ENCODE measurements around the gene SAPCD2. TPM values are rescaled to one million over a fixed set of nuclear protein-coding genes. Genes with fewer than 3 reads are reported as not detected.

SAPCD2 gene
- total RNA-seq, 4 donors from 2014 or later = 0.27 to 1.0 (median 0.72) TPM

- no peaks in the 10 kb centered on the region for H3K27me3 ChIP-seq
- no peak for TF ChIP-seq POLR2A (IDR thresholded peaks at IDR 0.05)
- TF ChIP-seq CTCF (IDR thresholded peaks at IDR 0.05) = no peak
- no peak for DNase-seq
- 87 to 92% methylated on average over 6 to 7 of the region's 9 CpGs for WGBS, 2 donors
- H3K27ac ChIP-seq = no peak overlapping the region
- no peaks in the 10 kb centered on the region for H3K9me3 ChIP-seq
- H3K4me1 ChIP-seq = peaks cover 10 to 20% of the 10 kb centered on the region in 2 donors
- H3K36me3 ChIP-seq = peaks cover 0 to 8% of the 10 kb centered on the region in 2 donors
- no peak overlapping the region for H3K4me3 ChIP-seq (replicated peaks in 1 of 3)
- intact Hi-C loops (cut with DNase I) = loop anchor here (10.0 kb wide), 1 partner anchor 194 kb away; the partner anchor contains the start of genes AJM1 and PHPT1
Observed at GRCh38 chr9:137038916-137039315, 31.4 kb downstream of the SAPCD2 start.

- intact Hi-C loops (cut with DNase I) = loop anchor here (10.0 kb wide), 1 partner anchor 193 kb away; the partner anchor contains the start of genes AJM1 and PHPT1
- 93 to 95% methylated on average over 10 of the region's 10 CpGs for WGBS, 2 donors
- DNase-seq = no peak
- no peak overlapping the region for H3K27ac ChIP-seq
- H3K9me3 ChIP-seq = no peaks in the 10 kb centered on the region
- H3K27me3 ChIP-seq = no peaks in the 10 kb centered on the region
- peaks cover 10 to 20% of the 10 kb centered on the region in 2 donors for H3K4me1 ChIP-seq
- TF ChIP-seq POLR2A (IDR thresholded peaks at IDR 0.05) (no peak), CTCF (IDR thresholded peaks at IDR 0.05) (no peak)
- H3K36me3 ChIP-seq = peaks cover 0 to 8% of the 10 kb centered on the region in 2 donors
- no peak overlapping the region for H3K4me3 ChIP-seq (replicated peaks in 1 of 3)
Observed at GRCh38 chr9:137037483-137037882, 32.9 kb downstream of the SAPCD2 start.

- no peaks in the 10 kb centered on the region for H3K9me3 ChIP-seq
- H3K36me3 ChIP-seq = peaks cover 0 to 8% of the 10 kb centered on the region in 2 donors
- TF ChIP-seq CTCF (IDR thresholded peaks at IDR 0.05) = no peak
- no peak for TF ChIP-seq POLR2A (IDR thresholded peaks at IDR 0.05)
- H3K27me3 ChIP-seq = no peaks in the 10 kb centered on the region
- H3K4me3 ChIP-seq (replicated peaks in 1 of 3) = no peak overlapping the region
- no peak for DNase-seq
- H3K27ac ChIP-seq = no peak overlapping the region
- intact Hi-C loops (cut with DNase I) = loop anchor here (10.0 kb wide), 1 partner anchor 192 kb away; the partner anchor contains the start of genes AJM1 and PHPT1
- H3K4me1 ChIP-seq = peaks cover 10 to 20% of the 10 kb centered on the region in 2 donors
- whole genome bisulfite sequencing, 2 donors = 66 to 79% methylated on average over 8 to 13 of the region's 13 CpGs
Observed at GRCh38 chr9:137037035-137037434, 33.3 kb downstream of the SAPCD2 start.

- TF ChIP-seq POLR2A (IDR thresholded peaks at IDR 0.05) = no peak
- TF ChIP-seq CTCF (IDR thresholded peaks at IDR 0.05) = no peak
- intact Hi-C loops (cut with DNase I) = loop anchor here (10.0 kb wide), 1 partner anchor 191 kb away; the partner anchor contains the start of genes AJM1 and PHPT1
- DNase-seq = peak; percentile 37
- Histone ChIP-seq H3K27me3 (no peaks in the 10 kb centered on the region), H3K27ac (no peak overlapping the region), H3K4me3 (replicated peaks in 1 of 3) (no peak overlapping the region), H3K36me3 (peaks cover 0 to 8% of the 10 kb centered on the region in 2 donors), H3K9me3 (no peaks in the 10 kb centered on the region), H3K4me1 (peaks cover 10 to 20% of the 10 kb centered on the region in 2 donors)
- 34 to 45% methylated on average over 5 to 8 of the region's 8 CpGs for WGBS, 2 donors
Observed at GRCh38 chr9:137035937-137036336, 34.4 kb downstream of the SAPCD2 start.

GRCh38 chr9:137035507-137035834 lies 34.9 kb downstream of the SAPCD2 start:
- peaks cover 10 to 20% of the 10 kb centered on the region in 2 donors for H3K4me1 ChIP-seq
- no CpG with 5 or more reads among the region's 9 CpGs for WGBS, 2 donors
- TF ChIP-seq POLR2A (IDR thresholded peaks at IDR 0.05) (no peak), CTCF (IDR thresholded peaks at IDR 0.05) (peak in 1 of 6 experiments; percentile 1)
- intact Hi-C loops (cut with DNase I) = loop anchor here (10.0 kb wide), 1 partner anchor 191 kb away; the partner anchor contains the start of genes AJM1 and PHPT1
- H3K36me3 ChIP-seq = peaks cover 0 to 8% of the 10 kb centered on the region in 2 donors
- no peak for DNase-seq
- no peaks in the 10 kb centered on the region for H3K27me3 ChIP-seq
- no peaks in the 10 kb centered on the region for H3K9me3 ChIP-seq
- H3K4me3 ChIP-seq (replicated peaks in 1 of 3) = no peak overlapping the region
- peak overlapping the region in 1 of 3 donors; percentile 24 for H3K27ac ChIP-seq
